MCF 10A (cell line): Measurements from ENCODE around the gene RPL12. TPM values are rescaled to one million over a fixed set of nuclear protein-coding genes. Genes with fewer than 3 reads are reported as not detected.

Source experiments
- BruUV-seq: library from RNA; stranded (reverse); fragments of 400-500 nt; replicated peaks from 2 replicates; lab custom pipeline; 2021; lab: Mats Ljungman, UMichigan
- CTCF ChIA-PET: fragments of 300-600 bp; sonication (Branson Sonifier 250); formaldehyde crosslinking; extraction: SDS; loops from one replicate; lab custom pipeline; 2021; ENCODE audit warnings: antibody characterized with exemption, inconsistent platforms; lab: Yijun Ruan, JAX
- POLR2A ChIA-PET: fragments of 300-600, 350-650 bp; sonication (Branson Sonifier 250); formaldehyde crosslinking; extraction: SDS; loops from one replicate; lab custom pipeline; 2020; ENCODE audit warnings: antibody characterized with exemption, inconsistent platforms; lab: Yijun Ruan, JAX
- DNase-seq: peaks from one replicate; pipeline ENCODE4 v3.0.0-alpha.2; 2018; ENCODE audit not compliant: unreplicated experiment
- H3K27ac Mint-ChIP-seq: one replicate; pipeline ENCODE4 v1.8.0; 2022; ENCODE audit warnings: mild to moderate bottlenecking, low read depth, mixed read lengths; ENCODE audit not compliant: unreplicated experiment
- H3K27me3 Mint-ChIP-seq: one replicate; pipeline ENCODE4 v1.8.0; 2022; ENCODE audit warnings: mixed read lengths; ENCODE audit not compliant: insufficient read depth, unreplicated experiment
- H3K36me3 Mint-ChIP-seq: one replicate; pipeline ENCODE4 v1.8.0; 2022; ENCODE audit warnings: mild to moderate bottlenecking, moderate library complexity, mixed read lengths; ENCODE audit not compliant: insufficient read depth, unreplicated experiment
- H3K4me1 Mint-ChIP-seq: one replicate; pipeline ENCODE4 v1.8.0; 2022; ENCODE audit warnings: mixed read lengths; ENCODE audit not compliant: insufficient read depth, unreplicated experiment
- H3K4me3 Mint-ChIP-seq: one replicate; pipeline ENCODE4 v1.8.0; 2022; ENCODE audit warnings: mild to moderate bottlenecking, moderate library complexity, mixed read lengths; ENCODE audit not compliant: unreplicated experiment
- H3K9me3 Mint-ChIP-seq: one replicate; pipeline ENCODE4 v1.8.0; 2022; ENCODE audit warnings: mixed read lengths; ENCODE audit not compliant: unreplicated experiment
- intact Hi-C: fragments of 100-400 bp; cut with micrococcal nuclease; formaldehyde crosslinking; loops from 2 replicates; pipeline ENCODE4 v1.14.1; 2022
- total RNA-seq: library from RNA; stranded (reverse); gene quantifications from 2 replicates; pipeline ENCODE4 v1.2.3, GENCODE V29; 2022
- TF ChIP-seq, protein P1 (sequence below): fragments of 200-600 bp; IDR thresholded peaks from one replicate; pipeline ENCODE4 v1.8.0; 2022; ENCODE audit warnings: antibody characterized with exemption, mild to moderate bottlenecking; ENCODE audit not compliant: unreplicated experiment

The RPL12 gene
- total RNA-seq, 1 experiment from 2014 or later, result 3,086 TPM

DNA sequence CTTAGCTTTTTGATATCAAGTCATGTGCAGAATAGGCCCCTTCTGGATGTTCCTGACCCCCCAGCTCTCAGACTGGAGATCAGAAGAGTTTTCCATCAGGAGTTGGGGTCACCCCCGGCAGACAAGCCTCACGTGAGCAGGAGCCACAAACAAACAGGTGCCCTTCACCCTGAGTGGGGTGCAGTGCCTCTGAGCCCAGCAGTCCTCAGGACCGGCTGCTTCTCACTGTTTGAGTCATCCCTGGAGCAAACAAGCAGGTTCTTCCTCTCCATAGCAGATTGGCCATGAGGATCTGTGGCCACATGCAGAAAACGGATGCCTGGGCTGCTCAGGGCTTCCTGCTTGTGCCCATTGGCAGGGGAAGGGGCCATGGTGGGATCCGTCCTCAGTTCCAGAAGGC is 47.1 kb upstream of the RPL12 start:
- DNase-seq, result no peak
- H3K36me3 Mint-ChIP-seq, result peaks cover 83% of the 10 kb centered on the region
- BruUV-seq, result no TSS peak
- no peaks in the 10 kb centered on the region for H3K27me3 Mint-ChIP-seq
- H3K4me3 Mint-ChIP-seq, result no peak overlapping the region
- TF ChIP-seq, protein P1, sequence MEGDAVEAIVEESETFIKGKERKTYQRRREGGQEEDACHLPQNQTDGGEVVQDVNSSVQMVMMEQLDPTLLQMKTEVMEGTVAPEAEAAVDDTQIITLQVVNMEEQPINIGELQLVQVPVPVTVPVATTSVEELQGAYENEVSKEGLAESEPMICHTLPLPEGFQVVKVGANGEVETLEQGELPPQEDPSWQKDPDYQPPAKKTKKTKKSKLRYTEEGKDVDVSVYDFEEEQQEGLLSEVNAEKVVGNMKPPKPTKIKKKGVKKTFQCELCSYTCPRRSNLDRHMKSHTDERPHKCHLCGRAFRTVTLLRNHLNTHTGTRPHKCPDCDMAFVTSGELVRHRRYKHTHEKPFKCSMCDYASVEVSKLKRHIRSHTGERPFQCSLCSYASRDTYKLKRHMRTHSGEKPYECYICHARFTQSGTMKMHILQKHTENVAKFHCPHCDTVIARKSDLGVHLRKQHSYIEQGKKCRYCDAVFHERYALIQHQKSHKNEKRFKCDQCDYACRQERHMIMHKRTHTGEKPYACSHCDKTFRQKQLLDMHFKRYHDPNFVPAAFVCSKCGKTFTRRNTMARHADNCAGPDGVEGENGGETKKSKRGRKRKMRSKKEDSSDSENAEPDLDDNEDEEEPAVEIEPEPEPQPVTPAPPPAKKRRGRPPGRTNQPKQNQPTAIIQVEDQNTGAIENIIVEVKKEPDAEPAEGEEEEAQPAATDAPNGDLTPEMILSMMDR, result no peak
- intact Hi-C loops, result no loop called here
- no peaks in the 10 kb centered on the region for H3K4me1 Mint-ChIP-seq
- no peaks in the 10 kb centered on the region for H3K9me3 Mint-ChIP-seq
- POLR2A ChIA-PET, result interaction anchor here (1.1 kb wide), 1 partner anchor 10 kb away, joined by 3 read pairs; no protein-coding TSS in a partner anchor
- CTCF ChIA-PET, result interaction anchor here (0.6 to 0.9 kb wide), 2 partner anchors 87 to 90 kb away, joined by 3 read pairs; no protein-coding TSS in a partner anchor
- H3K27ac Mint-ChIP-seq, result peak overlapping the region; percentile 66

DNA sequence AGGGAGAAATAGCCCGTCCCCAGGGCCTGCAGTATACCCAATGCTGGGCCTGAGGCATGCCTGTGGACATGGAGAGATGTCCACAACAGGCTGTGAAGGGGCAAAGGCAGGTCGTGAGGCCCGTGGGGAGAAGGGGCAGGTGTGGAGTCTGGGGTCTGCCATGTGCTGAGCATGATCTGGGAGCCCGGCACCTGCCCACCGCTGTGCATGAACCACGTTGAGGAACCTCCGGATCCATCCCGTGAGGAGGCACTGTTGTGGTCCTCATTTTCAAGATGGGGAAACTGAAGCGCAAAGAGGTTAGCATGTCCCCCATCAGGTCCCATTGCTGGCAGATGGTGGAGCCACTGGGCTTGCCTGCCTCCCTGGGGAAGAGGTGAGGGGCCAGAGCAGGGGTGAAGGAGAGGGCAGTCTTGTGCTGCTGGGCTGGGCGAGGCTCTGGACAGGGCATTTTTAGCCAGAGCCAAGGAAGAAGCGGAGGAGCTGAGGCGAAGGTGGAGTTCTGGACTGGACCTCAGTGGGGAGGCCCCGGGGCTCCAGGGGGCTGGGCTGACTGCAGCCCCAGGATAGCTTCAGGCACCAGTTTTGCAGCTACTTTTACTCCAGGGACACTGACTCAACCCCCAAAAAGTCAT is 46.6 kb upstream of the RPL12 start:
- Mint-ChIP-seq H3K27ac (peak overlapping the region; percentile 66), H3K4me3 (no peak overlapping the region), H3K36me3 (peaks cover 80% of the 10 kb centered on the region), H3K9me3 (no peaks in the 10 kb centered on the region), H3K27me3 (no peaks in the 10 kb centered on the region), H3K4me1 (no peaks in the 10 kb centered on the region)
- DNase-seq, result no peak
- TF ChIP-seq, protein P1, result no peak
- ChIA-PET CTCF (interaction anchor here (0.6 to 0.9 kb wide), 2 partner anchors 87 to 91 kb away, joined by 3 read pairs; no protein-coding TSS in a partner anchor), POLR2A (interaction anchor here (1.1 kb wide), 1 partner anchor 9 kb away, joined by 3 read pairs; no protein-coding TSS in a partner anchor)
- intact Hi-C loops, result no loop called here
- no TSS peak for BruUV-seq

DNA sequence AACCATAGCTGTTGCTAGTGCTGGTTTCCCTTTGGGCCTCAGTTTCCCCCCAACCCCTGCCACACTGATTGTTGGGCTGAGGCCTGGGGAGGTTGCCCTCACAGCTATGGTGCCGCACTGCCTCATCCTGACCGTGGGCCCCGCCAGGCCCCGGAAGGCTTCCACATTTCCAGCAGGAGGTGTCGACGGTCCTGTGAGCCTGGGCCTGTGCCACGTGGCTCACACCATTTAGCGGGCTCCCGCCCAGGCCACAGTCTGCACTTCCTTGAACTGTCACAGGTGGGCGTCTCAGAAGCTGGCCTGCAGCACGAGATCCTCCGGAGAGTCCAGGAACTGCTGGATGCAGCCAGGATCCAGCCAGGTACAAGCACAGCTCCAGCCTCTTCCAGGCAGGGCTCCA is 45.8 kb upstream of the RPL12 start:
- Mint-ChIP-seq H3K36me3 (peaks cover 72% of the 10 kb centered on the region), H3K9me3 (no peaks in the 10 kb centered on the region), H3K27ac (no peak overlapping the region), H3K4me1 (no peaks in the 10 kb centered on the region), H3K27me3 (no peaks in the 10 kb centered on the region), H3K4me3 (no peak overlapping the region)
- ChIA-PET POLR2A (no interaction called here), CTCF (no interaction called here)
- BruUV-seq, result no TSS peak
- no peak for DNase-seq
- TF ChIP-seq, protein P1, result no peak
- intact Hi-C loops, result no loop called here

DNA sequence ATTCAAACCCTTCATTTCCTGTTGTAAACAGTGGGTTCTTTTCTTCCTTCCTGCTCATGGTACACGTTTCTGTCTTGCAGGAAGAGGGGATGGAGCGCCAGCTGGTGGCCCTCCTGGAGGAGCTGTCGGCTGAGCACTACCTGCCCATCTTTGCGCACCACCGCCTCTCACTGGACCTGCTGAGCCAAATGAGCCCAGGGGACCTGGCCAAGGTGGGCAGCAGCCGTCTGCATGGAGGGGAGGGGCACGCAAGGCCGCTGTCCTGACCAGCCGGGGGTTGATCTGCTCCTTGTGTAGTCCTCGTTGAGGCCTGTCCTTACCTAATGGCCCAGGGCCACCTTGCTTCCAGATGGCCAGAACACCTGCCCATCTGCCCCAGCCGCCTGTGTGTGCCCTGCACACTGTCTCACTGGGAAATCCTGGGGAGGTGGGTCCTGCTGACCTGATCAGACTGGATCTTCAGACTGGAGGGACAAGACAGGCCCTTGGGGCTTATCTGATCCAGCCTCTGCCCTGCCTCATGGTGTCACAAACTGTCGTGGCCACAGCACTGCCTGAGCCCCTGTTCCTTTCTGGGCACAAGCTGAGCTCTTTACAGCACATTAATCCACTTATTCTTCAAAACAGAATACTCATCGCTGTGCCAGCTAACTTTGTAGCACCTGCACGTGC is 44.8 kb upstream of the RPL12 start:
- CTCF ChIA-PET, result interaction anchor here (0.7 kb wide), 1 partner anchor 11 kb away, joined by 3 read pairs; no protein-coding TSS in a partner anchor
- POLR2A ChIA-PET, result no interaction called here
- H3K27ac Mint-ChIP-seq, result no peak overlapping the region

More for the DNA sequence above, 44.8 kb upstream of the RPL12 start:
- intact Hi-C loops, result no loop called here
- peaks cover 64% of the 10 kb centered on the region for H3K36me3 Mint-ChIP-seq
- TF ChIP-seq, protein P1, result no peak
- H3K27me3 Mint-ChIP-seq, result no peaks in the 10 kb centered on the region
- no peaks in the 10 kb centered on the region for H3K9me3 Mint-ChIP-seq
- H3K4me1 Mint-ChIP-seq, result no peaks in the 10 kb centered on the region
- H3K4me3 Mint-ChIP-seq, result no peak overlapping the region
- no TSS peak for BruUV-seq
- no peak for DNase-seq
